ENCODE measurements around the gene BSG. TPM values are rescaled to one million over a fixed set of nuclear protein-coding genes. Genes with fewer than 3 reads are reported as not detected.

Gene BSG
- total RNA-seq, 2 donors from 2014 or later = 236 to 274 TPM

DNA sequence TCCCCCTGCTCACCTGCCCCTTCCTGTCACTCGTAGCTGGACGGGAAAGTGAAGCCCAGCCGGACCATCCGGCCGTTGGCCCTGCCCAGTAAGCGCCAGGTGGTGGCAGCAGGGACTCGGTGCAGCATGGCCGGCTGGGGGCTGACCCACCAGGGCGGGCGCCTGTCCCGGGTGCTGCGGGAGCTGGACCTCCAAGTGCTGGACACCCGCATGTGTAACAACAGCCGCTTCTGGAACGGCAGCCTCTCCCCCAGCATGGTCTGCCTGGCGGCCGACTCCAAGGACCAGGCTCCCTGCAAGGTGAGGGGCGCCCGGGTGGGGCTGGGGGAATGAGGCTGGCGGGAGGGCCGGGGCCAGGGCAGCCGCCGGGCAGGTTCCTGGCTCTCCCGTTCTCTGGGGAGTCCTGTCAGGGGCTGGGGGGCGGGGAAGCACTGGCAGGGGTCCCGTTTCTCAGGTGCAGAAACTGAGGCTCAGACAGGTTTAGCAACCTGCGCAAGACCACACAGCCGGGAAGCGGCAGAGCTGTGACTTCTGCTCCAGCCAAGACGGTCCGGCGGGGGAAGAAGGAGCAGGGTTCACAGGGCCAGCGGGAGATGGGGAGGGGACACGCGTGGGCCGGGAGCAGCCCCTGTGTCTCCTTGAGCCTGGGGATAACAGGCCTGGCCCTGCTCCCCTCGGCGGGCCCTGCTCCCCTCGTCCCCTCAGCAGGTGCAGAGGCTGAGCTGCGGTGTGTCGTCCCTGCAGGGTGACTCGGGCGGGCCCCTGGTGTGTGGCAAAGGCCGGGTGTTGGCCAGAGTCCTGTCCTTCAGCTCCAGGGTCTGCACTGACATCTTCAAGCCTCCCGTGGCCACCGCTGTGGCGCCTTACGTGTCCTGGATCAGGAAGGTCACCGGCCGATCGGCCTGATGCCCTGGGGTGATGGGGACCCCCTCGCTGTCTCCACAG is 23.2 kb upstream of the BSG start:
- Mint-ChIP-seq H3K9me3 (no peaks in the 10 kb centered on the region), H3K4me1 (ENCODE audit: low read depth in 2 of 2) (peaks cover 8 to 21% of the 10 kb centered on the region in 2 donors), H3K27ac (no peak overlapping the region), H3K36me3 (no peaks in the 10 kb centered on the region), H3K27me3 (no peaks in the 10 kb centered on the region), H3K4me3 (no peak overlapping the region)
- DNase-seq (ENCODE audit: low spot score) (no peak), ATAC-seq (peak in 1 of 2 donors; percentile 5)

DNA sequence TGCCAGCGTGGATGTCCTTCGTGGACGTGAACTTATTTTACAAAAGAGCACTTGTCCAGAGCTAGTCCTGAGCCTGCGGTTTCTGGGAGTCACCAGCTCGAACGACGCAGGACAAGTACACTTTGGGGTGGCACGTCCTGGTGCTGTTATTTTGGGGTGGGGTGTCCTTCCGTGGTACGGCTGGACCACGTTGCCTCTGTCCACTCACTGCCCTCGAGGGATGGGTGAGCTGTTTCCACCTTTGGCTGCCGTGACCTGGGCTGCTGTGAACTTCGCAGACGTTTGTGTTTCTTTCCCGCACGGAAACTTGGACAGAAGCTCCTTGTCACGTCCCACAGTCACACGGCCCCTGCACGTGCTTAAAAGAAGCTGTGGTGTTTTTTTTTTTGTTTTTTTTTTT is 17.6 kb upstream of the BSG start:
- H3K4me1 Mint-ChIP-seq (ENCODE audit: low read depth in 2 of 2) = peaks cover 0 to 3% of the 10 kb centered on the region in 2 donors
- no peak for DNase-seq (ENCODE audit: low spot score)
- ATAC-seq = no peak

GRCh38 chr19:555474-555808 is 17.0 kb upstream of the BSG start:
- no peak for DNase-seq (ENCODE audit: low spot score)
- no peak overlapping the region for H3K27ac Mint-ChIP-seq
- no peak overlapping the region for H3K4me3 Mint-ChIP-seq
- ATAC-seq = no peak
- no peaks in the 10 kb centered on the region for H3K9me3 Mint-ChIP-seq
- H3K36me3 Mint-ChIP-seq = no peaks in the 10 kb centered on the region
- H3K27me3 Mint-ChIP-seq = no peaks in the 10 kb centered on the region
- H3K4me1 Mint-ChIP-seq (ENCODE audit: low read depth in 2 of 2) = peaks cover 0 to 3% of the 10 kb centered on the region in 2 donors

More for the DNA sequence above, 17.6 kb upstream of the BSG start:
- H3K4me3 Mint-ChIP-seq = no peak overlapping the region
- H3K27me3 Mint-ChIP-seq = no peaks in the 10 kb centered on the region
- H3K36me3 Mint-ChIP-seq = no peaks in the 10 kb centered on the region
- H3K27ac Mint-ChIP-seq = no peak overlapping the region
- no peaks in the 10 kb centered on the region for H3K9me3 Mint-ChIP-seq

- Mint-ChIP-seq H3K27ac (no peak overlapping the region), H3K27me3 (no peaks in the 10 kb centered on the region), H3K4me3 (no peak overlapping the region), H3K4me1 (ENCODE audit: low read depth in 2 of 2) (no peaks in the 10 kb centered on the region), H3K9me3 (no peaks in the 10 kb centered on the region), H3K36me3 (no peaks in the 10 kb centered on the region)
- DNase-seq (ENCODE audit: low spot score) (no peak), ATAC-seq (peak in 1 of 2 donors; percentile 17)
These were observed 15.6 kb upstream of the BSG start for GRCh38 chr19:556611-557382.

- Mint-ChIP-seq H3K36me3 (no peaks in the 10 kb centered on the region), H3K9me3 (no peaks in the 10 kb centered on the region), H3K27me3 (no peaks in the 10 kb centered on the region), H3K4me3 (no peak overlapping the region), H3K4me1 (ENCODE audit: low read depth in 2 of 2) (peaks cover 0 to 2% of the 10 kb centered on the region in 2 donors), H3K27ac (no peak overlapping the region)
- DNase-seq (ENCODE audit: low spot score) (no peak), ATAC-seq (no peak)
These were observed 13.5 kb upstream of the BSG start for GRCh38 chr19:558770-559439.

- no peaks in the 10 kb centered on the region for H3K36me3 Mint-ChIP-seq
- DNase-seq (ENCODE audit: low spot score) (no peak), ATAC-seq (no peak)
- no peak overlapping the region for H3K4me3 Mint-ChIP-seq
- no peaks in the 10 kb centered on the region for H3K9me3 Mint-ChIP-seq
- no peaks in the 10 kb centered on the region for H3K27me3 Mint-ChIP-seq
- no peak overlapping the region for H3K27ac Mint-ChIP-seq
- peaks cover 0 to 2% of the 10 kb centered on the region in 2 donors for H3K4me1 Mint-ChIP-seq (ENCODE audit: low read depth in 2 of 2)
These were observed 12.3 kb upstream of the BSG start for GRCh38 chr19:560121-560520.

- no peaks in the 10 kb centered on the region for H3K9me3 Mint-ChIP-seq
- no peak overlapping the region for H3K4me3 Mint-ChIP-seq
- H3K27me3 Mint-ChIP-seq = no peaks in the 10 kb centered on the region
- H3K27ac Mint-ChIP-seq = peak overlapping the region in 1 of 2 donors; percentile 8
- peaks cover 7 to 9% of the 10 kb centered on the region in 2 donors for H3K4me1 Mint-ChIP-seq (ENCODE audit: low read depth in 2 of 2)
- ATAC-seq (no peak), DNase-seq (ENCODE audit: low spot score) (no peak)
- H3K36me3 Mint-ChIP-seq = no peaks in the 10 kb centered on the region
These were observed 6.0 kb upstream of the BSG start for GRCh38 chr19:566403-566802.

- Mint-ChIP-seq H3K4me3 (no peak overlapping the region), H3K36me3 (no peaks in the 10 kb centered on the region), H3K9me3 (no peaks in the 10 kb centered on the region), H3K27ac (peak overlapping the region in 1 of 2 donors; percentile 8), H3K4me1 (ENCODE audit: low read depth in 2 of 2) (peaks cover 11 to 12% of the 10 kb centered on the region in 2 donors), H3K27me3 (no peaks in the 10 kb centered on the region)
- DNase-seq (ENCODE audit: low spot score) (no peak), ATAC-seq (no peak)
These were observed 5.6 kb upstream of the BSG start for GRCh38 chr19:566844-567243.

DNA sequence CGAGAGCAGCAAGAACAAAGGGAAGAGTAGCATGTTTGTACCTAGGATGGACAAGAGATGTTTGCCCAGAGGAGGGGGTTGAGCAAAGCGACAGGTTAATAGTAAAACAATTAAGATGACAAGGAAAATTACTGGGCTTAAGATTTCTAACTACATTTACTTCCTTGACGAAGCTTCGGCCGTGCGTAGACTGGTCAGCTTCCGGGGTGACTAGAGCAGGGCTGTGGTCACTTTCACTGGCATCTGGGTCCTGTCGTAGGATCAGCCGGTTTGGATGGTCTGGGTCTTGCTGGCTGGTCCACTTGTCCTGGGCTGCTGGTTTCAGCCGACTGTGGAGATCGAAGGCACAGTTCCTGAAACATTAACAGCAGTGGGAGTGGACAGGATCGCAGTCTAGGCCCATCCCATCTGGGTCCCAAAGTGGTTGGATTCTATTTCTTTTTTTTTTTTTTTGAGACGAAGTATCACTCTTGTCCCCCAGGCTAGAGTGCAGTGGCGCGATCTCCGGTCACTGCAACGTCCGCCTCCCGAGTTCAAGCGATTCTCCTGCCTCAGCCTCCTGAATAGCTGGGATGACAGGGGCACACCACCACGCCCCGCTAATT is 5.0 kb upstream of the BSG start:
- Mint-ChIP-seq H3K4me1 (ENCODE audit: low read depth in 2 of 2) (peaks cover 14 to 15% of the 10 kb centered on the region in 2 donors), H3K36me3 (no peaks in the 10 kb centered on the region), H3K27ac (no peak overlapping the region), H3K9me3 (no peaks in the 10 kb centered on the region), H3K4me3 (no peak overlapping the region), H3K27me3 (no peaks in the 10 kb centered on the region)
- DNase-seq (ENCODE audit: low spot score) (no peak), ATAC-seq (no peak)

GRCh38 chr19:570251-570686 is 2.1 kb upstream of the BSG start:
- H3K4me3 Mint-ChIP-seq = peak overlapping the region; percentile 71
- H3K9me3 Mint-ChIP-seq = no peaks in the 10 kb centered on the region
- H3K27me3 Mint-ChIP-seq = no peaks in the 10 kb centered on the region
- peaks cover 23 to 26% of the 10 kb centered on the region in 2 donors for H3K4me1 Mint-ChIP-seq (ENCODE audit: low read depth in 2 of 2)
- peak overlapping the region; percentile 47 to 67 for H3K27ac Mint-ChIP-seq
- ATAC-seq (no peak), DNase-seq (ENCODE audit: low spot score) (no peak)
- no peaks in the 10 kb centered on the region for H3K36me3 Mint-ChIP-seq

- peak in 1 of 2 donors; percentile 3 for ATAC-seq
These were observed 1.3 kb upstream of the BSG start for GRCh38 chr19:570937-571565.

DNA sequence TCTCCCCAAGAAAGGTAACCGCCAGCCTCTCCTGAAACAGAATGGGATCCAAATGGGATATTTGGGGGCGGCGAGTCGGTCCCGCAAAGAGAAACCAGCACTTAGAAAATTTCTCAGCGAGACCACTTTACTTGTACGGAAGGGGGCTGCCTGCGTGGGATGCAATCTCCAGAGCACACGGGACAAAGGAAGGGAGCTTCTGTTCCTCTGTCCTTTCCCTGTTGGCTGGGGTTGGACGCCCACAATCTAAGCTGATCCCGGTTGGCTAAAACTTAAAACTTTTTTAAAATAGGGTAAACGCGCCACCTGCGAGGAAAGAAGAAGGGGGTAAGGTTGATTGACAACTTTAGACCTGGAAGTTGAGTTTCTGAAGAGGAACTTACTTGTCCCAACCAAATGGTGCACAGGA is 826 bp upstream of the BSG start:
- Mint-ChIP-seq H3K27me3 (no peaks in the 10 kb centered on the region), H3K9me3 (no peaks in the 10 kb centered on the region), H3K4me3 (peak overlapping the region; percentile 91), H3K36me3 (no peaks in the 10 kb centered on the region), H3K27ac (peak overlapping the region; percentile 81 to 91), H3K4me1 (ENCODE audit: low read depth in 2 of 2) (peaks cover 24 to 28% of the 10 kb centered on the region in 2 donors)
- DNase-seq (ENCODE audit: low spot score) = no peak
- no peak for ATAC-seq

More at GRCh38 chr19:570937-571565, 1.3 kb upstream of the BSG start:
- Mint-ChIP-seq H3K4me3 (peak overlapping the region; percentile 91), H3K27ac (peak overlapping the region; percentile 81 to 91), H3K4me1 (ENCODE audit: low read depth in 2 of 2) (peaks cover 23 to 26% of the 10 kb centered on the region in 2 donors), H3K27me3 (no peaks in the 10 kb centered on the region), H3K36me3 (no peaks in the 10 kb centered on the region), H3K9me3 (no peaks in the 10 kb centered on the region)
- DNase-seq (ENCODE audit: low spot score) = no peak

Data from natural killer cell treated with Interleukin-12 subunit alpha and Interleukin-12 subunit beta and Interleukin-15 and Interleukin-18, amount 100 ng/mL, for 72 hours (primary cell).